OCI-LY1 (cell line): Measurements from ENCODE around the gene ZNF799.

ENCODE experiments used
- H2AFZ ChIP-seq: fragments of 200-600 bp; sonication (generic), shearing (Covaris generic); 2 replicates; pipeline ENCODE4 v1.6.0; 2014; ENCODE audit warnings: antibody characterized with exemption, mild to moderate bottlenecking, low read length
- H3F3A ChIP-seq: fragments of 200-600 bp; sonication (generic), shearing (Covaris generic); 2 replicates; pipeline ENCODE4 v1.6.0; 2014; ENCODE audit warnings: mild to moderate bottlenecking, antibody characterized with exemption, low read length, moderate library complexity; ENCODE audit not compliant: insufficient read depth
- H3K27ac ChIP-seq: fragments of 200-600 bp; sonication (generic); 2 replicates; pipeline ENCODE4 v1.5.1; 2014; ENCODE audit warnings: low read length, mixed run types, mild to moderate bottlenecking, low read depth; ENCODE audit not compliant: poor library complexity, severe bottlenecking
- H3K27me3 ChIP-seq: fragments of 200-600 bp; sonication (generic); 2 replicates; pipeline ENCODE4 v1.6.0; 2014; ENCODE audit warnings: antibody characterized with exemption, mild to moderate bottlenecking, low read length, moderate library complexity; ENCODE audit not compliant: insufficient read depth
- H3K36me3 ChIP-seq: fragments of 200-600 bp; sonication (generic); 2 replicates; pipeline ENCODE4 v1.6.1; 2014; ENCODE audit warnings: mild to moderate bottlenecking, antibody characterized with exemption, low read length, moderate library complexity, mixed read lengths; ENCODE audit not compliant: insufficient read depth
- H3K4me1 ChIP-seq: fragments of 200-600 bp; sonication (generic); 2 replicates; pipeline ENCODE4 v1.5.1; 2014; ENCODE audit warnings: mild to moderate bottlenecking, low read length, moderate library complexity; ENCODE audit not compliant: insufficient read depth, severe bottlenecking
- H3K4me2 ChIP-seq: fragments of 200-600 bp; sonication (generic), shearing (Covaris generic); 2 replicates; pipeline ENCODE4 v1.6.1; 2014; ENCODE audit warnings: low read length
- H3K4me3 ChIP-seq: fragments of 200-600 bp; sonication (generic); 2 replicates; pipeline ENCODE4 v1.5.1; 2014; ENCODE audit warnings: low read length, low read depth, mild to moderate bottlenecking, mixed read lengths; ENCODE audit not compliant: poor library complexity, severe bottlenecking
- H3K79me2 ChIP-seq: fragments of 200-600 bp; shearing (Covaris generic); 2 replicates; pipeline ENCODE4 v1.6.1; 2016; ENCODE audit warnings: mixed run types, low read length, mixed read lengths; ENCODE audit not compliant: insufficient read depth
- H3K9ac ChIP-seq: fragments of 200-600 bp; sonication (generic), shearing (Covaris generic); 2 replicates; pipeline ENCODE4 v1.6.1; 2014; ENCODE audit warnings: mild to moderate bottlenecking, low read length, mixed read lengths
- H3K9me2 ChIP-seq: fragments of 200-600 bp; sonication (generic), shearing (Covaris generic); 2 replicates; pipeline ENCODE4 v1.6.1; 2014; ENCODE audit warnings: low read depth, mild to moderate bottlenecking, low read length, mixed read lengths
- H3K9me3 ChIP-seq: fragments of 200-600 bp; shearing (Covaris generic); 2 replicates; pipeline ENCODE4 v1.6.1; 2014; ENCODE audit warnings: low read length, mixed read lengths
- H4K20me1 ChIP-seq: fragments of 200-600 bp; sonication (generic), shearing (Covaris generic); 2 replicates; pipeline ENCODE4 v1.6.0; 2016; ENCODE audit warnings: mild to moderate bottlenecking, low read length; ENCODE audit not compliant: insufficient read depth
- EZH2 ChIP-seq: fragments of 200-600 bp; sonication (generic), shearing (Covaris generic); IDR thresholded peaks from 2 replicates; pipeline ENCODE4 v1.8.0; 2017; ENCODE audit warnings: borderline replicate concordance, mixed run types, mild to moderate bottlenecking, antibody characterized with exemption, low read length, moderate library complexity, mixed read lengths
- TF ChIP-seq, protein P1 (sequence below): fragments of 200-600 bp; sonication (generic), shearing (Covaris generic); IDR thresholded peaks from 2 replicates; pipeline ENCODE4 v1.5.1; 2017; ENCODE audit warnings: mild to moderate bottlenecking, antibody characterized with exemption, low read length, moderate library complexity, mixed read lengths

ZNF799 gene

DNA sequence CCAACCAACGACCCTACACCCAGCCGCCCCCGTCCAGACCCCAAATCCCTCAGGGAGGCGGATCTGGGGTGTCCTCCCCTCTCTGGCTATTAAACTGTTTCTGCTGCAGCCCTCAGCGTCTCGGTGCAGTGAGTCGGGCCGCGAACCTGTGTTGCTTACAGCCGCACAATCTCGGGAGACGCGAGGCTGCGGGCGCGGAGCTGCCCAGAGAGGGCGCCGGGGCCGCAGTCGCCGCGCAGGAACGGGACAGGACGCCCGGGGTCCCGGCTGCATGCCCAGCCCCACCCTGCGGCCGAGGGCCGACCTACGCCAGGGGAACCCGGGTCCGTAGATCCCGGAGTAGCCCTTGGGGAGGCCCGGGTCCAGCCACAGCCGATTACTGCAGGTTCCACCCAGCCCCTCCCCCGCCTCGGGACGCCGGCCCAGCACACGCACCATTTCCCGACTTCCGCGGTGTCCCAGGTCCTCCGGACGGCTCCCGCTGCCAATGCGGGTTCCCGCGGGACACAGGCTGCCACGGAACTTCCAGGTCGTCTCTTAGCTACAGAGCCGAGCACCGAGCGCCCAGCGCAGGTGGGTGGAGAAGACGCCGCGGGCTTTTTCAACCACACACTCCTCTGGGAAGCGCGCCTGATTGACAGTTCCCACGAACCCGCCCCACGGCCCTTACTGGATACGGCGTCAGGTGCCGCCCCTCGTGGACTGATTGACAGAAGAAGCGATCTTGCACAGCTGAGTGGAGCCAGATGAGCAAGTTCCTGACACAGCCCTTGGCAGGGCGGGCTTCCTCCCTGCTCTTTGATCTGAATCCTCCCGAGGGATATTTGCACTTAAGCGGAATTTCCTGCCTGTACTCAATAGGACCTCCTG, at the start of gene ZNF799:
Gene ZNF799 (minus strand): TSS at position 639 of the 870 bp plus-strand sequence. CDS start 201 bp downstream, at position 438.
- H3K79me2 ChIP-seq: no peaks in the 10 kb centered on the region
- no peaks in the 10 kb centered on the region for H3K9me2 ChIP-seq
- H3K36me3 ChIP-seq: no peaks in the 10 kb centered on the region
- peaks cover 7% of the 10 kb centered on the region for H3K4me1 ChIP-seq
- TF ChIP-seq EZH2: no peak
- TF ChIP-seq, protein P1, sequence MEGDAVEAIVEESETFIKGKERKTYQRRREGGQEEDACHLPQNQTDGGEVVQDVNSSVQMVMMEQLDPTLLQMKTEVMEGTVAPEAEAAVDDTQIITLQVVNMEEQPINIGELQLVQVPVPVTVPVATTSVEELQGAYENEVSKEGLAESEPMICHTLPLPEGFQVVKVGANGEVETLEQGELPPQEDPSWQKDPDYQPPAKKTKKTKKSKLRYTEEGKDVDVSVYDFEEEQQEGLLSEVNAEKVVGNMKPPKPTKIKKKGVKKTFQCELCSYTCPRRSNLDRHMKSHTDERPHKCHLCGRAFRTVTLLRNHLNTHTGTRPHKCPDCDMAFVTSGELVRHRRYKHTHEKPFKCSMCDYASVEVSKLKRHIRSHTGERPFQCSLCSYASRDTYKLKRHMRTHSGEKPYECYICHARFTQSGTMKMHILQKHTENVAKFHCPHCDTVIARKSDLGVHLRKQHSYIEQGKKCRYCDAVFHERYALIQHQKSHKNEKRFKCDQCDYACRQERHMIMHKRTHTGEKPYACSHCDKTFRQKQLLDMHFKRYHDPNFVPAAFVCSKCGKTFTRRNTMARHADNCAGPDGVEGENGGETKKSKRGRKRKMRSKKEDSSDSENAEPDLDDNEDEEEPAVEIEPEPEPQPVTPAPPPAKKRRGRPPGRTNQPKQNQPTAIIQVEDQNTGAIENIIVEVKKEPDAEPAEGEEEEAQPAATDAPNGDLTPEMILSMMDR: no peak; the same call in 1 of the 2 replicates
- peak within 1 kb of the TSS; percentile 80; the same call in 1 of the 2 replicates for H2AFZ ChIP-seq
- 0 out of 2 replicates have a peak, but pooled peaks cover 5% of the 10 kb centered on the region for H3K9me3 ChIP-seq
- H3K27ac ChIP-seq: no peak within 1 kb of the TSS
- H3K27me3 ChIP-seq: no peaks in the 10 kb centered on the region
- peak within 1 kb of the TSS; percentile 85 for H3K9ac ChIP-seq
- no peaks in the 10 kb centered on the region for H3F3A ChIP-seq
- H4K20me1 ChIP-seq: no peaks in the 10 kb centered on the region
- peak within 1 kb of the TSS; percentile 75 for H3K4me2 ChIP-seq
- peak within 1 kb of the TSS; percentile 92 for H3K4me3 ChIP-seq

DNA sequence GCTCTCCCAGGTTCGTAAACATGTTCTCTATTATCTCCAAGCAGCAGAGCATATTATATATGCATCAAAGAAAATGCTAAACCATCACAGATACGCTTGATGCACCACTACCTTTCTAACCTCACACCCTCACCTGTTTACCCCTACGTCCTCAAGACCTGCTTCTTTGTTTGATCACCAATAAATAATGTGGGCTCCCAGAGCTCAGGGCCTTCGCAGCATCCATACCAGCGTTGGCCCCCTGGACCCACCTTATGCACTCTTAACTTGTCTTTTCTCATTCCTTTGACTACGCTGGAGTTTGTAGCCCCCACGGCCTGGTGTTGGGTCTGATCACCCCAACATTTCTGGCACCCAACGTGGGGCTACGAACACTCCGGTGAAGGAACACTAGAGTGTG, 49.8 kb upstream of the ZNF799 start:
- Histone ChIP-seq H3K27me3 (no peaks in the 10 kb centered on the region), H3K27ac (no peak overlapping the region), H3K9me3 (no peaks in the 10 kb centered on the region), H3K4me3 (no peak overlapping the region), H3K36me3 (no peaks in the 10 kb centered on the region), H2AFZ (no peak overlapping the region), H3F3A (no peaks in the 10 kb centered on the region), H3K4me2 (no peak overlapping the region), H4K20me1 (no peaks in the 10 kb centered on the region), H3K9ac (no peak overlapping the region), H3K79me2 (no peaks in the 10 kb centered on the region), H3K9me2 (no peaks in the 10 kb centered on the region), H3K4me1 (no peaks in the 10 kb centered on the region)
- TF ChIP-seq, protein P1: no peak
- no peak for TF ChIP-seq EZH2

DNA sequence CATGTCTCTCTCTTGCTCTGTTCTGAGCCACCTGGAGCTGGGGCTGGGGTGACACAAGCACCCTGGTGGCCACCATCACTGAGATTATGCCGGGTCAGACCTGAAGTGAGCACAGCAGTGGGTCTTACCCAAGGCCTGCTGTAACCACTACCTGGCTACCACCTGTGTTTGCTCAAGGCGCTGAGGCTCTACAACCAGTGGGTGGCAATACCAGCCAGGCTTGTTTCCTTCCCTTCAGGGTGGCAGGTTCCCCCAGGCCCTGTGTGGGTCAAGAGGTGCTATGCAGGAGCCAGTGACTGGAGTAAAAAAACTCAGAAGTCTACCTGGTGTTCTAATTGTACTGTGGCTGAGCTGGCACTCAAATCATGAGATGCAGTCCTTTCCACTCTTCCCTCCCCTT, 47.7 kb upstream of the ZNF799 start:
- H3K4me1 ChIP-seq: no peaks in the 10 kb centered on the region
- no peaks in the 10 kb centered on the region for H4K20me1 ChIP-seq
- H3K27me3 ChIP-seq: no peaks in the 10 kb centered on the region
- H3K36me3 ChIP-seq: no peaks in the 10 kb centered on the region
- H2AFZ ChIP-seq: no peak overlapping the region
- TF ChIP-seq, protein P1: no peak
- TF ChIP-seq EZH2: no peak
- no peak overlapping the region for H3K4me2 ChIP-seq
- H3K9me3 ChIP-seq: no peaks in the 10 kb centered on the region
- no peaks in the 10 kb centered on the region for H3K79me2 ChIP-seq
- no peaks in the 10 kb centered on the region for H3K9me2 ChIP-seq
- H3K9ac ChIP-seq: no peak overlapping the region
- no peaks in the 10 kb centered on the region for H3F3A ChIP-seq
- no peak overlapping the region for H3K27ac ChIP-seq
- H3K4me3 ChIP-seq: no peak overlapping the region
